Measurements from ENCODE around the gene SIM2. TPM values are rescaled to one million over a fixed set of nuclear protein-coding genes. Genes with fewer than 3 reads are reported as not detected.

SIM2 gene
- total RNA-seq, 1 donor from 2014 or later = not detected

- TF ChIP-seq, protein P1, sequence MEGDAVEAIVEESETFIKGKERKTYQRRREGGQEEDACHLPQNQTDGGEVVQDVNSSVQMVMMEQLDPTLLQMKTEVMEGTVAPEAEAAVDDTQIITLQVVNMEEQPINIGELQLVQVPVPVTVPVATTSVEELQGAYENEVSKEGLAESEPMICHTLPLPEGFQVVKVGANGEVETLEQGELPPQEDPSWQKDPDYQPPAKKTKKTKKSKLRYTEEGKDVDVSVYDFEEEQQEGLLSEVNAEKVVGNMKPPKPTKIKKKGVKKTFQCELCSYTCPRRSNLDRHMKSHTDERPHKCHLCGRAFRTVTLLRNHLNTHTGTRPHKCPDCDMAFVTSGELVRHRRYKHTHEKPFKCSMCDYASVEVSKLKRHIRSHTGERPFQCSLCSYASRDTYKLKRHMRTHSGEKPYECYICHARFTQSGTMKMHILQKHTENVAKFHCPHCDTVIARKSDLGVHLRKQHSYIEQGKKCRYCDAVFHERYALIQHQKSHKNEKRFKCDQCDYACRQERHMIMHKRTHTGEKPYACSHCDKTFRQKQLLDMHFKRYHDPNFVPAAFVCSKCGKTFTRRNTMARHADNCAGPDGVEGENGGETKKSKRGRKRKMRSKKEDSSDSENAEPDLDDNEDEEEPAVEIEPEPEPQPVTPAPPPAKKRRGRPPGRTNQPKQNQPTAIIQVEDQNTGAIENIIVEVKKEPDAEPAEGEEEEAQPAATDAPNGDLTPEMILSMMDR (IDR thresholded peaks at IDR 0.05) = no peak
- H3K27ac Mint-ChIP-seq = no peak overlapping the region
- ATAC-seq (ENCODE audit: low read depth) = no peak
- no peaks in the 10 kb centered on the region for H3K4me1 Mint-ChIP-seq
- intact Hi-C loops (cut with micrococcal nuclease) = no loop called here
- H3K9me3 Mint-ChIP-seq = no peaks in the 10 kb centered on the region
- ChIA-PET CTCF (no interaction called here), POLR2A (no interaction called here)
- peaks cover 21% of the 10 kb centered on the region for H3K27me3 Mint-ChIP-seq
- H3K4me3 Mint-ChIP-seq = no peak overlapping the region
- no peak for DNase-seq
- H3K36me3 Mint-ChIP-seq (ENCODE audit: low read depth) = no peaks in the 10 kb centered on the region
These were observed 22.9 kb downstream of the SIM2 start for GRCh38 chr21:36721817-36722216.

- Mint-ChIP-seq H3K4me3 (no peak overlapping the region), H3K27ac (no peak overlapping the region), H3K36me3 (ENCODE audit: low read depth) (no peaks in the 10 kb centered on the region), H3K9me3 (no peaks in the 10 kb centered on the region), H3K4me1 (no peaks in the 10 kb centered on the region), H3K27me3 (peaks cover 16% of the 10 kb centered on the region)
- intact Hi-C loops (cut with micrococcal nuclease) = no loop called here
- ATAC-seq (ENCODE audit: low read depth) (no peak), DNase-seq (no peak)
- CTCF ChIA-PET = no interaction called here
- POLR2A ChIA-PET = no interaction called here
- TF ChIP-seq, protein P1 (IDR thresholded peaks at IDR 0.05) = no peak
These were observed 23.8 kb downstream of the SIM2 start for GRCh38 chr21:36722370-36723368.

- intact Hi-C loops (cut with micrococcal nuclease) = no loop called here
These were observed 24.5 kb downstream of the SIM2 start for GRCh38 chr21:36723371-36723881.

DNA sequence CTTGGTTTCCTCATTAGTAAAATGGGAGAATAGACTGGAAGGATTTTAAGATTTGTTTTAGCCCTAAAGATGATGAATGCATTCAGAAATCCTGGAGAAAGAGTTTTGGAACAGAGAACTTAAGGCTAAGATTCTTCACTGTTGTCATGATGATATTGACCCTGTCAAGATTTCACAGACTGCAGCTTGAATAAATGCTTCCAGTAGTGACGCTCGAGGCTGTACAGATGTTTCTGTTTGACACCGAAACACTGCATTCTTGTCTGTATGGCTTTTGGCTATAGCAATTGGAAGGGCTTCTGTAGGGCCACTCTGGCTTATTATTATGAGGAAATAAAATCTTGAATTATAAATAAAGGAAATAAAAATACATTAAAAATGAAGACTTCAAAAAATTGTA lies 25.7 kb downstream of the SIM2 start:
- no peak overlapping the region for H3K4me3 Mint-ChIP-seq
- H3K4me1 Mint-ChIP-seq = no peaks in the 10 kb centered on the region
- ATAC-seq (ENCODE audit: low read depth) (no peak), DNase-seq (no peak)
- no peaks in the 10 kb centered on the region for H3K36me3 Mint-ChIP-seq (ENCODE audit: low read depth)
- ChIA-PET CTCF (no interaction called here), POLR2A (no interaction called here)
- TF ChIP-seq, protein P1 (IDR thresholded peaks at IDR 0.05) = no peak
- no peaks in the 10 kb centered on the region for H3K9me3 Mint-ChIP-seq
- H3K27ac Mint-ChIP-seq = no peak overlapping the region
- peaks cover 5% of the 10 kb centered on the region for H3K27me3 Mint-ChIP-seq
- intact Hi-C loops (cut with micrococcal nuclease) = no loop called here

More at GRCh38 chr21:36723371-36723881, 24.5 kb downstream of the SIM2 start:
- Mint-ChIP-seq H3K27ac (no peak overlapping the region), H3K9me3 (no peaks in the 10 kb centered on the region), H3K36me3 (ENCODE audit: low read depth) (no peaks in the 10 kb centered on the region), H3K27me3 (peaks cover 10% of the 10 kb centered on the region), H3K4me1 (no peaks in the 10 kb centered on the region), H3K4me3 (no peak overlapping the region)
- TF ChIP-seq, protein P1 (IDR thresholded peaks at IDR 0.05) = no peak
- ChIA-PET CTCF (no interaction called here), POLR2A (no interaction called here)
- no peak for ATAC-seq (ENCODE audit: low read depth)
- no peak for DNase-seq

DNA sequence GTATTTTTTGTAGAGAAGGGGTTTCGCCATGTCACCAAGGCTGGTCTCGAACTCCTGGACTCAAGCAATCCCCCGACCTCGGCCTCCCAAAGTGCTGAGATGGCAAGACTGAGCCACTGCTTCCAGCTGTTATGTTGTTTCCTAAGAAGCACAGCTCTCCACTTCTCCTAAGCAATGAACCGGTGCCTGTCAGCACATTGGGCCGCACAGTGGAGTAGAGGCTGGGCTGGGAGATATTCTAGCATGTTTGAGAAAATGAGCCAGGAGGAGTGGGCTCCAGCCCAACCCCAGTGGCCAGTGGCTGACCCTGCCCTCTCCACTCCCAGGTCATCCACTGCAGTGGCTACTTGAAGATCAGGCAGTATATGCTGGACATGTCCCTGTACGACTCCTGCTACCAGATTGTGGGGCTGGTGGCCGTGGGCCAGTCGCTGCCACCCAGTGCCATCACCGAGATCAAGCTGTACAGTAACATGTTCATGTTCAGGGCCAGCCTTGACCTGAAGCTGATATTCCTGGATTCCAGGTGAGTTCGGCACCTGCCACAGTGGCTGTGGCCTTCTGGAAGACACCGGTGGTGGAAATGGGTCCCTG lies 27.0 kb downstream of the SIM2 start:
- TF ChIP-seq, protein P1 (IDR thresholded peaks at IDR 0.05) = no peak
- ChIA-PET POLR2A (no interaction called here), CTCF (no interaction called here)
- intact Hi-C loops (cut with micrococcal nuclease) = no loop called here
- Mint-ChIP-seq H3K27ac (no peak overlapping the region), H3K4me1 (no peaks in the 10 kb centered on the region), H3K4me3 (no peak overlapping the region), H3K9me3 (no peaks in the 10 kb centered on the region), H3K36me3 (ENCODE audit: low read depth) (no peaks in the 10 kb centered on the region), H3K27me3 (peaks cover 2% of the 10 kb centered on the region)
- no peak for DNase-seq
- ATAC-seq (ENCODE audit: low read depth) = no peak
